HepG2 (cell line): Measurements from ENCODE around the gene HBD.

Experiments
- RFX3 ChIP-seq: IDR thresholded peaks from 2 replicates; pipeline ENCODE4 v1.6.1; 2016; ENCODE audit warnings: missing biosample characterization, missing genetic modification reagents
- TF ChIP-seq, protein P1 (sequence below): sonication (generic); formaldehyde crosslinking; conservative IDR thresholded peaks from 2 replicates; pipeline ENCODE4 v1.8.0; 2022; ENCODE audit warnings: mild to moderate bottlenecking, moderate library complexity, missing genetic modification reagents

DNA sequence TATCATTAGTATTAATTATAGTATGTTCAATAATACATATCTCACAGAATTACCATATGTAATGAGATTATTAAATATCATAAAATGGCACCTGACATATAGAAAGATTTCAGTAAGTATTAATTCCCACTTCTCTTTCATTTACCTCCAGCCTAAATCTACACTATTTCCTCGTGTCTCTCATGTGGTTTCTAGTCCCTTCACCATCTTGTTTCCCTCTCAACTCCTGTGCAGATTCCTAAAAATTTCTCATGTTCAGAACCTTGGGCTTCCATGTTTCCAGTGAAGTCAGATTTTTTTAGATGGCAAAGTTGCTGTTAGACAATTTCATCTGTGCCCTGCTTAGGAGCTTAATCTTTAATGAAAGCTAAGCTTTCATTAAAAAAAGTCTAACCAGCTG, 49.6 kb upstream of the HBD start:
- TF ChIP-seq RFX3 (CRISPR knock-in tag): no peak
- TF ChIP-seq, protein P1, sequence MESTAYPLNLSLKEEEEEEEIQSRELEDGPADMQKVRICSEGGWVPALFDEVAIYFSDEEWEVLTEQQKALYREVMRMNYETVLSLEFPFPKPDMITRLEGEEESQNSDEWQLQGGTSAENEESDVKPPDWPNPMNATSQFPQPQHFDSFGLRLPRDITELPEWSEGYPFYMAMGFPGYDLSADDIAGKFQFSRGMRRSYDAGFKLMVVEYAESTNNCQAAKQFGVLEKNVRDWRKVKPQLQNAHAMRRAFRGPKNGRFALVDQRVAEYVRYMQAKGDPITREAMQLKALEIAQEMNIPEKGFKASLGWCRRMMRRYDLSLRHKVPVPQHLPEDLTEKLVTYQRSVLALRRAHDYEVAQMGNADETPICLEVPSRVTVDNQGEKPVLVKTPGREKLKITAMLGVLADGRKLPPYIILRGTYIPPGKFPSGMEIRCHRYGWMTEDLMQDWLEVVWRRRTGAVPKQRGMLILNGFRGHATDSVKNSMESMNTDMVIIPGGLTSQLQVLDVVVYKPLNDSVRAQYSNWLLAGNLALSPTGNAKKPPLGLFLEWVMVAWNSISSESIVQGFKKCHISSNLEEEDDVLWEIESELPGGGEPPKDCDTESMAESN (CRISPR knock-in tag): no peak
